Myocyte (in vitro differentiated cells): ENCODE measurements around the gene NBAS. TPM values are rescaled to one million over a fixed set of nuclear protein-coding genes. Genes with fewer than 3 reads are reported as not detected.
"Not testable (repeated sequence)": the region's sequence is repeated elsewhere in the genome, so short reads cannot be mapped to it uniquely, and the experiment has no call there.

Experiments
- DNase-seq: peaks from one replicate; pipeline ENCODE4 v3.0.0-alpha.2; 2012; ENCODE audit warnings: low read depth
- total RNA-seq: library from RNA; depleted of rRNA; stranded (reverse); fragments of >200 nt; gene quantifications from 2 replicates; pipeline ENCODE4 v1.2.3, GENCODE V29; 2014

NBAS gene
- total RNA-seq, 1 donor from 2014 or later, result 56.6 TPM

DNA sequence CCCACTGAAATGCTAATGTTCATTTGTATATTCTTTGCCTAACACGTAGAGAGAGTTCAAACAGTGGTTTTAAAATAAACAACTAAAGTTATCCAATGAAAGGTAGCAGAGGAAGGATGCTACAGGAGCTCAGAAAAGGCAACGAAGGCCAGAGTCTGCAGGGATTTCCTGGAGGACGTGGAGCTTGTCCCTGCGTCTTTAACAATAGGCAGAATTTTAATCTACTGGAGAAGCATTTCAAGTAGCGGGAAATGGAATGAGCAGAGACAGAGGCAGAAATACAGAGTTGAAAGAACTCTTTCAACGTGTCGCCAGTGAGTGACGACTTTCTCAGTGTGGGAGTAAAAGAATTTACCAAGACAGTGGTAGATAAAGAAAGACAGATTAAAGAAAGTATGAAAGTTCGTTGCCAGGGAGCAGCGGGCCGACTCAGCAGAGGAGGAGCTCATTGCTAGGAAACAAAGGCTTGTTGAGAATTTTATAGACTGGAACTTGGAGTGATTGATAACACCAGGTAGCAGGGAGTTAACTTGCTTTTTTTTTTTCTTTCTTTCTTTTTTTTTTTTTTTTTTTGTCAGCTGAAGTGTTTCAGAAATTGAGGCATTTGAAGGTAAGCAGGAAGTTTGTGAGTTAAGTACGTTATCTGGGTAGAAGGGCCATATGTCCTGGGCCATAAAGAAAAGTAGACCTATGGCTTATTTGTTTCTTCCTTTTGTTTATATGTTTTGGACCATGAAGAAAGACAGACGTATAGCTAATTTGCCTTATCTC is 625 bp upstream of the NBAS start:
- peak; percentile 54 for DNase-seq

DNA sequence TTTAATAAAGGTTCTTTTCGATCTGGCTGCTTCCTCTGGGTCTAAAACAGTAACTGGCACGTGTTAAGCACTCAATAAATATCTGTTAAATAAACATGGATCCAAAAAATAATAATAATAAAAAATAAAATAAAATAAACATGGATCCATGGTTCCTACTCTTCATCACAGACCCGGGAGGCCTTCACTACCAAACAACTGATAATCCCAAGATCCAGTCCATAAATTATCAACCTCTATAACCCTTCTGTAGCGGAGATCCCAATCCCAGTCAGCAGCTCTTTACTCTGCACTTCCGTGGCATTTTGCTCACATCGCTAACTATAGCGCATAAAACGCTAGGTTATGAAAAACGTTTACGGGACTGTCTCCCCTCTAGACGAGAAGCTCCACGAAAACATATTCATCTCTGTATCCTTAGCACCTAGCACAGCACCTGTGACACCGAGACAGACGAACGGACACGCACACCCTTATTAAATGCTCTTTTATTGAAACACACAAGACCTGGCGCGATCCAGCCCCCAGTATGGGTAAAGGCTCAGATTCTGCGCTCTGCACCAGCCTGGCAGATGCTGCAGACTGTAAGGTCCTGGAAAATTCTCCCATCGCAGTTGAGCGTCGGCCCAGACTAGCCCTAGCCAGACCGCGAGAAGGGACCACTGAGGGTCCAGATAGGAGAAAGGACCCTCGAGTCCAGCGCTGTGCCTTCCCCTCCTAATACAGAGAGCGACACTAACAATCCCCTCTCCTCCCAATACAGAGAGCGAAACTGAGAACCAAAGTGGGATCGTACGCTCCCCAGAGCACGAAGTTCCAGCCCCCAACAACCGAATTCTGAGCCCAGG is 770 bp downstream of the NBAS start:
- peak; percentile 38 for DNase-seq

DNA sequence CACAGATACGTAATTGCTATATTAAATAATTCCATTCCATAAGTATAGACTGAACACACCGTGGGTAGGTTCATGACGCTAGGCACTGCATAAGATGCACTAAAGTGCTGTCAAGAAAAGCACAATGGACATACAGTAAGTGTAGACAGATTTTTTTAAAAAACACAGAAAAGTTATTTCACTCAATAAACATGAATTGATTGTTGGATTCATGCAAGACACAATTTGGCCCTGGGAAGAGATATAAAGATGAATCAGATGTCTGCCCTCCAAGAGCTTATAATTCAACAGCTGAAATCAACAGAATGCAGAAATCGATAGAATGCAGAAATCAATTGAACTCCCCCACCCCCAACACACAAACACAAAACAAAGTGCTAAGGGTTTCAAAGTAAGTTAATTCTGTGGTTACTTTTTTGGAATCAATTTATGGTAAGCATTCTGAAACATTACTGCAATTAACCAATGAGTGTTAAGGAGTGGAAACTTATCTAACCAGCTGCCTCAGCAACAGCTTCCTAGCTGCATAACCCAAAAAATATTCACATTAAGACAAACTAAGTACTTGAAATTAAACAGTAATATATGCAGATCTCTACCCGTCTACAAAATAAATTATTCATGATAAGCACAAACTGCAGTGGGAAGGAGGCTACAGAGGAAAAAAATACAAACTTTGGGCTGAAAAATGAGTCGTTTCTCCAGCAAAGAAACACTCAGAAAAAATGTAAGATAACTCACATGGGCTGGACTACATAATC is 1.6 kb downstream of the NBAS start:
- DNase-seq, result no peak

DNA sequence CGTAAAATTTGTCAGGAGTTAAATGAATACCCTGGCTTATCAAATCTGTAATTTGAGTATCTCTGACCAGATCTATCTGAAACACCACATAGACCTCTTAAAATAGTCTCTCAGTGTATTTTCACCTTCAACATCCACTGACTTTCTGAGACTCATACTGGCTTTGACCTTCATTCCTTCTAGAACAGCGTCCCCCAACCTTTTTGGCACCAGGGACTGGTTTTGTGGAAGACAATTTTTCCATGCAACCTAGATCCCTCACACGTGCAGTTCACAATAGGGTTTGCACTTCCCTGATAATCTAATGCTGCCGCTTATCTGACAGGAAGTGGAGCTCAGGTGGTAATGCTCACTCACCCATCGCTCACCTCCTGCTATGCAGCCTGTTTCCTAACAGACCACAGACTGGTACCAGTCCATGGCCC is 3.2 kb downstream of the NBAS start:
- no peak for DNase-seq

DNA sequence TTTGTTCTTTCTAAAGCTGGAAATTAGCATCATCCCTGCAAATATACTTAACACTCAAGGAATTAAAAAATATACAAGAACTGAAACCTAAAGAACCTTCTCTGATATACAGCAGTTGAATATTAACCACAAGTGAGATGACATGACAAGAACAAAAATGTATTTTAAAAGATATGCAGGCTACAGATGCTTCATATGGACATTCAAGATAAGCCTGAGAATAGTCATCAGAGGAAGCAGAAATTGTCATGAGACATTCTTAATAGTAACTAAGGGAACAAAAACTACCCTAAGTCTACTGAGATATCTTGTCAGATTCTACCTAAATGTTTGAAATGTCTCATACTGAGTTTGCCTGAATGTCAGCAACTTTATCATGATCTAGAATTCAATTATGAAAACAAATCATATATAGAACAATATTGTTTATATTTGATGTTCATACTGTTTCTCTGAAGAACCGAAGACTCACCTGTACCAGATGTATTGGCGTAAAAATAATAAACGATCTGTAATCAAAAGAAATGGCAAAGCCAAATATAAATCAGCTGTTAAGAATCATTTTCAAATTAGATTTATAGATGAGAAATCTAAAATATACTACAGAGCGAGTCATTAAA is 4.7 kb downstream of the NBAS start:
- no peak for DNase-seq

DNA sequence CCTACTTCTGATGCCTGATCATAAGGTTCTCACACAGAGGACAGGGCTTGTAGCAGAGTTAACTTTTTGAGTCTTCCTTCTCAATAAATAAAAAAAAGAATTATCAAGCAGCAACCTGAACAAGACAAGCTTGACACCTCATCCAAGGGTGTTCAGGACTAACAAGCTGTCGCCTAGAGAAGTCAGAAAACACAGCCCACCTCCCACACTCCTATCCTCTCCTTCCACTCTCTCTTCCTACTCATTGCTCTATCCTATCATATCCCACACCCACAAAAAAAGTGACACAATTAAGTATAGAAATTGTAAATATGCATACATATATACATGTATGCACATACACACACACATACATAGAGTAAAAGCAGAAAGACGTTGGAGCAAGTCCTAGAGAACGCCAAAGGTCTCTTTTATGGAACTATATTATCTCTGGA is 5.4 kb downstream of the NBAS start:
- no peak for DNase-seq

DNA sequence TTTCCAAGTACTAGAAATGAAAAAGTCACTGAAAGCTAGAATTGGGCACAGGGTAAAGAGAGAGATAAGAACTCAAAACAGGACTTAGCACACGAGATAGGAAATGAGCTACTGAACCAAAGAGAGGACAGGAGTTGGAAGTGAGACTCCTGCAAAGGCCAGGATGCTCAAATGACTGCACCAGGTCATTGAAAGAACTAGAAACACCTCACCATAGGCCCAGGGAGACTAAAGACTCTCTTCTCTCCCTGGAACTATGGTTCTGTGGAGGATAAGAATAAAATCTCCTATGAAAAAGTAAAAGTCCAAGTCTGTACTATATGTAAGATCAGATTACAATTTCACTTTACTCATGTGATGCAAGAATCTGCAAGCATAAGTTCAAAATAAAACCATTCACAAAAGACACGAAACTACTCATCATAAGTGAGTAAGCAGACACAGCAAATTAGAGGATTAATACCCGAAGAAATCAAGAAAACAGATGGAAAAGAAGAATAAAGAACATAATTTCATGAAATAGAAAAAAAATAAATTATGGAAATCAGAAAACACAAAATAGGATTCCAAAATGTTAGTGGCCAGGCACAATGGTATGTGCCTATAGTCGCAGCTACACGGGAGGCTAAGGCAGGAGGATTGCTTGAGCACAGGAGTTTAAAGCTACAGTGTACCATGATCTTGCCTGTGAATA is 6.5 kb downstream of the NBAS start:
- DNase-seq, result no peak

DNA sequence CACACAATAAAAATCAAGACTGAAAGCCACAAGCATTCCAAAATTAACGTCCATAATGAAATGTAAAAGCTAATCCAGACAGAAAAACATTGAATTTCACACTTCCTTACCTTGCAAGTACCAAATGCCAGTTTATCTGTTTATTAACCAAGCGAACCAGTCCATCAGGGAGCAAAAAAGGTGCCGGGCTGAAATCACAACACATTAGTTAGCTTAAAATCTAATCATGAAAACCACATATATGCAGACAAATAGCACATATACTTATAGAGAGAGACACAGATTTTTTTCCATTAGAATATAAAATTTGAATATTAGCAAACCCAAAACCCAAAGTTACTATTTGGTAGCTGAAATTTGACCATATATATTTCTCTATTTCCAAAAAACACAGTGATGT is 7.2 kb downstream of the NBAS start:
- no peak for DNase-seq

DNA sequence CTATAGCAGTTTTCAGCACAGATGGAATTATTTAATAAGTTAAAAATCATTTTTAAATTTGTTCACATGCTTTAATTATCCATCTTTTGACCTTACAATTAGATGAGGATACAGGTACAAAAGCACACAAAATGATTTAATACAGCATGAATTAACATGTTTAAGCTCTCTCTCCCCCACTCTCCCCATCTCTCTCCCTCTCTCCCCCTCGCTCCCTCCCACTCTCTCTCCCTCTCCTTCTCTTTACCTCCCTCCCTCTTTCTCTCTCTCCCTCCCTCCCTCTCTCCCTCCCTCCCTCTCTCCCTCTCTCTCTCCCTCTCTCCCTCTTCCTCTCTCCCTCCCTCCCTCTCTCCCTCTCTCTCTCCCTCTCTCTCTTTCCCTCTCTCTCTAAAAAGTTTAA is 7.6 kb downstream of the NBAS start:
- DNase-seq, result no peak

DNA sequence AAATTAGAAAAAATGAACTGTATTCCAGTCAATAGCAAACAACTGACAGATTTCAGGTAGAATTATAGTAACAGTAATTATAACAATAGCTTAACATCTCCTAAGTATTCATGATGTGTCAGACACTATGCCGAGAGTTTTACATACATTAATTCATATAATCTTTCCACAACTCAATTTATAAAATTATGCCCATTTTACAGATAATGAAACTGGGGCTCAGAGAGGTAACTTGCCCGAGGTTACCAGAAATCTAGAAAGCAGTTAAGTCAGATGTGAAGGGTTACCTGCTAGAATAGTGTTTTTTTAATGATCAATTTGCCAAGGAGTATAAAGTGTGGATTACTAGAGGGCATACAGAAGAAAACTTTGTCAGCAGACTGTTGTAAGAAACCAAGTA is 12.2 kb downstream of the NBAS start:
- no peak for DNase-seq

DNA sequence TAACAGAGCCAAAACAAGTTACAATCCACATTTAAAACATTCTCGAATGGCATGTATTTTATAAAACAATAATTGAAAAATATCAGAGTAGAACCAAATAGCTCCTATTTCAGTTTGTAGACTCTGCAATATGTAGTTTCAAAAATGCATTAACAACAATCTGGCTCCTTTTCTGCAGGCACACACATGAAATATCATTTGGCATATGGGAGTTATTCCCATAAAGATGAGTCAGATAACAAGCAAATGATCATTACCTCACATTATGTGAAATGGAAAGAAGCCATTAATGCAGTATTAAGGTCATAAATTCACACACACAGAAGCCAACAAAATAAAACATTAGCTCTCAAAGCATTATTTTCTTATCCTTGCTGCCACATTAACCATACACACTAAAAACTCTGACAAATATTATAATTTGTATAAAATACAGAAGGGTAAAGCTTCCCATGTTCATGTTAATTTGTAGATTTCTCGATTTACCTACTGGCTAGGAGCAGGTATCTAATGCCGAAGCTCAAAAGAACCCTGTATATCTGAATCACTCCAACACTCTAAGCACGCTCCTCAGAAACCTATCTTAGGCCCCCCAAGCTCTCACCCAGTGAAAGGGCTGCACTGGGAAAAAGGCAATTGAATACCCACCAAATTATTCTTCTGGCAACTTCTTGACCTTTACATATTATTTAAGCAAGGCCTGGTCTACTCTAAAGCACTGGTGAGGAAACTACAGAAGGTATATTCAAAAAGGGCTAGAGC is 13.8 kb downstream of the NBAS start:
- DNase-seq, result no peak

DNA sequence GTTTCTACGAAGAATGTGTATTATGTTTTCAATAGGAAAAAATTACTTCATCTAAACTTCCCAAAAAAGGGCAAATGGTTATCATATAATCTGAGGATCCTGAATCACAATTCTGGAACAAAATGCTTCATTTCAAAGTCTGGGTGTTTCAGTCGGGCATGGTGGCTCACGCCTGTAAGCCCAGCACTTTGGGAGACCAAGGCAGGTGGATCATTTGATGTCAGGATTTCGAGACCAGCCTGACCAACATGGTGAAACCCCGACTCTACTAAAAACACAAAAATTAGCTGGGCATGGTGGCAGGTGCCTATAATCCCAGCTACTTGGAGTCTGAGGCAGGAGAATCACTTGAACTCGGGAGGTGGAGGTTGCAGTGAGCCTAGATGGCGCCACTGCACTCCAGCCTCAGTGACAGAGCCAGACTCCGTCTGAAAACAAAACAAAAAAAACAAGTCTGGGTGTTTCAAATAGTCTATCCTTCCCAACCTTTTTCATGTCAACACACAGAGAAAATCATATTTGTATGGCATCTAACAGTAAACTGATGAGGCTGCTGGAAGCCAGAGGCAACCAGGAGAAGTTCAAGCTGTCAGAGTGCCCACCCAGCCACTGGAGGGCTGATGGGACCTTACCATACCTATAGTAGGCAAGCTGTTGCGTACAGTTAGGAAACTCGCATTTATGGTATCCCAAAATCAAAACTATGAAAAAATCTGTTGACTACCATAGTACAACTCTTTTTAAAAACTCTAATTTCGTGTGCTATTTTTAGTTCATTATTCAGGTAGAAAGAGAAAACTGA is 14.6 kb downstream of the NBAS start:
- no peak for DNase-seq

DNA sequence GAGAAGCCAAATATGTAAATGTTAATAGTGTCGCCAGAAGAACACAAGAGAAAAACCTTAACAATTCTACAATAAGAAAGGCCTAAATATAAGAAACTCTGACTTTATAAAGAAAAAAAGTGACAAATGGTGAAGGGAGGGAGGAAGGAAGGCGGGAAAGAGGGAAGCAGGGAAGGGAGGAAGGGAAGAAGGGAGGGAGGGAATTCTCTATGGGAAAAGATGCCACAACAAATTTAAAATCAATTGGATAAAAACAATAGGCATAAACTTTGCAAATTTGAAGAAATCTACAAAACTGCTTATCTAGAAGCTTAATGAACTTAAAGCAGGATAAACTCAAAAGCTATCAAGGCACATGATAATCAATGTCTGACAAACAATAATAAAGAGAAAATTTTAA is 16.9 kb downstream of the NBAS start:
- no peak for DNase-seq

DNA sequence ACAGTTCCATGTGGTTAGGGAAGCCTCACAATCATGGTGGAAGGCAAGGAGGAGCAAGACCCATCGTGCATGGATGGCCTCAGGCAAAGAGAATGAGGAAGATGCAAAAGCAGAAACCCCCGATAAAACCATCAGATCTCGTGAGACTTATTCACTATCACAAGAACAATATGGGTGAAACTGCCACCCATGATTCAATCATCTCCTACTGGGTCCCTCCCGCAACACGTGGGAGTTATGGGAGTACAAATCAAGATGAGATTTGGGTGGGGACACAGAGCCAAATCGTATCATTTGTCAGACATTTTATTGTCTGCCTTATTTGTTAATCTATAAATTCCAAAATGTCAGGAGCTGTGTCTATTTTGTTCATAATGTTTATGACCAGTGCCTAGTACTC is 17.6 kb downstream of the NBAS start:
- DNase-seq, result no peak

DNA sequence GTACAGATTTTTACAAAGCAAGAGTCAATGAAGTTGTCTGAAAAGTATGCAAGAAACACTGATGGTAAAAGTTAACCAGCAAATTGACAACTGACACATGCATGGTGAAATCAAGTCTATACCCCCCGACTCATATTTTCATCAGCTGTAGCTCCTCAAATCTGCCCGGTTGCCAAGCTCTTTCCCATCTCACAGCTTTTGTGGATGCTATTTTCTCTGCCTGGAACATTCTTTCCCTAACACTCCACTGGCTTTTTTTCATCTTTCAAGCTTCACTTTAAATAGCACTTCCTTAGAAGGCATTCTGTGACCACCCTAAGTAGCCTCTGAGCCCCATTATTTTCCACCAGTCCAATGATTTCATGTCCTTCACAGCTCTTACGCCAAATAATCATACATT is 18.1 kb downstream of the NBAS start:
- DNase-seq, result no peak

DNA sequence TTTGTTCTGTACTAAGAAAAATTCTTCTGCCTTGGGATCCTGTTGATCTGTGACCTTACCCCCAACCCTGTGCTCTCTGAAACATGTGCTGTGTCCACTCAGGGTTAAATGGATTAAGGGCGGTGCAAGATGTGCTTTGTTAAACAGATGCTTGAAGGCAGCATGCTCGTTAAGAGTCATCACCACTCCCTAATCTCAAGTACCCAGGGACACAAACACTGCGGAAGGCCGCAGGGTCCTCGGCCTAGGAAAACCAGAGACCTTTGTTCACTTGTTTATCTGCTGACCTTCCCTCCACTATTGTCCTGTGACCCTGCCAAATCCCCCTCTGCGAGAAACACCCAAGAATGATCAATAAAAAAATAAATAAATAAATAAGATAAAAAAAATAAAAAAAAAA is 18.9 kb downstream of the NBAS start:
- not testable (repeated sequence) for DNase-seq

DNA sequence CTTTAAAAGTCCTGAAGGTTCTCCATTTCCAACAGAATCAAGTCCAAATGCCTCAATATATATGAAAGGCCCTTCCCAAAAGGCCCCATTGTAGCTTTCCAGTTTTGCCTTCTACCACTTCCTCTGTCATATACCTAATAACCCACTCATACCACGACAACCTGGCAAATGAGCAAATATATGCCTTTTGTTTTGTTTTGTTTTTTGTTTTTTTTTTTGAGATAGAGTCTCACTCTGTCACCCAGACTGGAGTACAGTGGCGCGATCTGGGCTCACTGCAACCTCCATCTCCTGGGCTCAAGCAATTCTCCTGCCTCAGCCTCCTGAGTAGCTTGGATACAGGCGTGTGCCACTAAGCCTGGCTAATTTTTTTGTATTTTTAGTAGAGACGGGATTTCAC is 20.6 kb downstream of the NBAS start:
- DNase-seq, result not testable (repeated sequence)

DNA sequence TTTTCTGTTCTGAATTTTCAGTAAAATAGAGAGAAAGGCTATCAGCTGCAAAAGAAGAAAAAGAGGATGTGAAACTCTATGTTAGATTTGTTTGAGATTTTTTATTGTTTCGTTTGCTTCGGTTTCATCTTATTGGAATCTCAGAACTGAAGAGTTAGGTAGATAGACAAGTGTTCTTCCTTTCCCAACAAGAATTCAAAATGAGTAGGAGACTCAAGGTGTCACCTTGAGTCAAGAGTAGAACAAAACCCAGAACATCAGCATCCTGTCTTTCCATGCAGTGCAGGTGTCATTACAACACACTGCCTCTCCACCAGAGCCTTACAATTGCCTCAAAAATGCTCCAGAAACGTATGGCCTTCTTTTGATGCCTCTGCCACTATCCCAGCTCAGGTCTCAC is 21.1 kb downstream of the NBAS start:
- no peak for DNase-seq

DNA sequence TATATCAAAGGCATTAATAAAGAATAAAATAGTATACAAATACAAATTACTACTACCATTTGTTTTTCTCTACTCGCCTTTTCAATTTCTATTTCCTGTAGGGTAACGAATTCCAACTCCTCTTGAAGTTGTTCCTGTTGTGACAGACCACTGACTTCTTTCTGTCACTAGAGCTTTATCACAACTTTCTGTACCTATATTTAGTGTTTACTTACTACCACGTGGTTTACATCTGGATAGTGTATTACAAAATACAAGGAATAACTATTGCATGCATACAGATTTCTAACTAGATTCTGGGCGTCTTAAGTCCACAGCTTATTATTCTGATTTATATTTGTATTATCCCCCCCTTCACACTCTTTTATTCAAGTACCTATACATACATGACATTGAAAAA is 22.3 kb downstream of the NBAS start:
- no peak for DNase-seq
